B cell (primary cell): ENCODE measurements around the gene GGT6. TPM values are rescaled to one million over a fixed set of nuclear protein-coding genes. Genes with fewer than 3 reads are reported as not detected.

Experiments used
- ATAC-seq: fragments of 200-7000 bp; cut with Tn5 transposase; one replicate; pipeline ENCODE4 v1.10.0; 2021; ENCODE audit warnings: low read depth, mild to moderate bottlenecking, moderate number of reproducible peaks, moderate library complexity
- CTCF ChIA-PET: fragments of 350-600 bp; sonication (Branson Sonifier 250); formaldehyde crosslinking; loops from one replicate; lab custom pipeline; 2021; ENCODE audit warnings: antibody characterized with exemption, inconsistent platforms; lab: Charles Lee
- POLR2A ChIA-PET: fragments of 350-600 bp; sonication (Branson Sonifier 250); formaldehyde crosslinking; loops from one replicate; lab custom pipeline; 2021; ENCODE audit warnings: antibody characterized with exemption; lab: Charles Lee
- DNase-seq: peaks from one replicate; pipeline ENCODE4 v3.0.0; 2013
- H2AFZ ChIP-seq: 2 replicates; pipeline ENCODE4 v1.6.1; 2012; ENCODE audit warnings: mild to moderate bottlenecking, low read depth, low read length; ENCODE audit not compliant: insufficient read depth, poor library complexity, severe bottlenecking
- H3K27ac ChIP-seq, 2 donors: 1 replicate in 1 of 2; 2 replicates in 1 of 2; pipeline ENCODE4 v1.5.1; 2012 to 2013; ENCODE audit warnings: low read length in 2 of 2, mild to moderate bottlenecking in 2 of 2, moderate library complexity in 1 of 2
- H3K27me3 ChIP-seq, 4 experiments: fragments of 200-600 bp in 1 of 4; sonication (generic) in 1 of 4; replicated peaks in 1 of 4; 1 replicate in 2 of 4; 2 replicates in 2 of 4; pipeline versions ENCODE4 v1.6.1 to v1.7.0; 2013 to 2016; ENCODE audit warnings: low read length in 3 of 4, mild to moderate bottlenecking in 2 of 4, mixed read lengths in 1 of 4, moderate library complexity in 1 of 4; ENCODE audit not compliant: insufficient read depth in 4 of 4, control insufficient read depth in 3 of 4; ENCODE audit errors: control extremely low read depth in 1 of 4
- H3K36me3 ChIP-seq, 2 experiments: replicated peaks in 1 of 2; 1 replicate in 1 of 2; 2 replicates in 1 of 2; pipeline versions ENCODE4 v1.6.1 to v1.7.1; 2013; ENCODE audit warnings: low read length in 1 of 2; ENCODE audit not compliant: insufficient read depth in 2 of 2, control insufficient read depth in 1 of 2; ENCODE audit errors: control extremely low read depth in 1 of 2, extremely low read depth in 1 of 2
- H3K4me1 ChIP-seq, 2 donors: fragments of 200-600 bp in 1 of 2; sonication (generic) in 1 of 2; 1 replicate in 1 of 2; 2 replicates in 1 of 2; pipeline versions ENCODE4 v1.5.1 to v1.6.1; 2013 to 2017; ENCODE audit warnings: low read length in 2 of 2; ENCODE audit not compliant: control insufficient read depth in 2 of 2, insufficient read depth in 2 of 2
- H3K4me2 ChIP-seq: replicated peaks from 2 replicates; pipeline ENCODE3; 2012; ENCODE audit warnings: mild to moderate bottlenecking, low read depth, low read length; ENCODE audit not compliant: poor library complexity, severe bottlenecking
- H3K4me3 ChIP-seq, 5 experiments: fragments of 200-600 bp in 1 of 5; sonication (generic) in 1 of 5; 1 replicate in 3 of 5; 2 replicates in 2 of 5; pipeline versions ENCODE4 v1.5.1 to v1.7.0; 2011 to 2016; ENCODE audit warnings: low read length in 4 of 5, mild to moderate bottlenecking in 4 of 5, low read depth in 2 of 5, control low read depth in 1 of 5, moderate library complexity in 1 of 5; ENCODE audit not compliant: insufficient read depth in 1 of 5; ENCODE audit errors: control extremely low read depth in 1 of 5, extremely low read depth in 1 of 5
- H3K79me2 ChIP-seq: fragments of 200-600 bp; sonication (generic); one replicate; pipeline ENCODE4 v1.6.0; 2016; ENCODE audit warnings: low read length; ENCODE audit not compliant: control insufficient read depth, insufficient read depth
- H3K9ac ChIP-seq: fragments of 200-600 bp; sonication (generic); 2 replicates; pipeline ENCODE4 v1.6.1; 2017; ENCODE audit warnings: mild to moderate bottlenecking, low read length, moderate library complexity
- H3K9me3 ChIP-seq, 3 donors: one replicate each; pipeline versions ENCODE4 v1.6.1 to v1.7.1; 2013; ENCODE audit warnings: low read length in 2 of 3; ENCODE audit not compliant: control insufficient read depth in 2 of 3, insufficient read depth in 1 of 3; ENCODE audit errors: control extremely low read depth in 1 of 3
- H4K20me1 ChIP-seq: 2 replicates; pipeline ENCODE4 v1.6.0; 2012; ENCODE audit warnings: mild to moderate bottlenecking, low read length; ENCODE audit not compliant: insufficient read depth, control insufficient read depth, poor library complexity, severe bottlenecking
- H3K27ac Mint-ChIP-seq: one replicate; pipeline ENCODE4 v1.8.0; 2021; ENCODE audit warnings: mixed read lengths
- H3K27me3 Mint-ChIP-seq: one replicate; pipeline ENCODE4 v1.8.0; 2021; ENCODE audit warnings: mixed read lengths
- H3K4me1 Mint-ChIP-seq: one replicate; pipeline ENCODE4 v1.8.0; 2021; ENCODE audit warnings: mixed read lengths
- H3K4me3 Mint-ChIP-seq: one replicate; pipeline ENCODE4 v1.8.0; 2021; ENCODE audit warnings: mixed read lengths
- H3K9me3 Mint-ChIP-seq: one replicate; pipeline ENCODE4 v1.8.0; 2022; ENCODE audit warnings: mixed read lengths; ENCODE audit not compliant: insufficient read depth
- EZH2 ChIP-seq: IDR thresholded peaks from 2 replicates; pipeline ENCODE4 v1.6.1; 2012; ENCODE audit warnings: borderline replicate concordance, low read depth, mild to moderate bottlenecking, moderate library complexity, low read length; ENCODE audit not compliant: insufficient read depth, poor library complexity, severe bottlenecking
- WGBS: methylation state at CpG from one replicate; pipeline ENCODE4 v1.1.5; 2013; ENCODE audit warnings: missing lambda C conversion rate; ENCODE audit not compliant: insufficient coverage; 5-methylcytosine and 5-hydroxymethylcytosine counted together
- intact Hi-C: fragments of 100-400 bp; cut with micrococcal nuclease; formaldehyde crosslinking; loops from one replicate; pipeline ENCODE4 v1.10.0; 2022
- polyA plus RNA-seq: library from polyadenylated mRNA; depleted of rRNA; stranded (reverse); fragments of >200 nt; gene quantifications from 2 replicates; pipeline ENCODE4 v1.2.3, GENCODE V29; 2012
- total RNA-seq, 2 donors: library from RNA; stranded (reverse); fragments of 120-200 nt in 1 of 2; gene quantifications; 1 replicate in 1 of 2; 2 replicates in 1 of 2; pipeline versions ENCODE4 v1.2.3 to v1.2.4, GENCODE V29; 2013 to 2022
- TF ChIP-seq, protein P1 (sequence below): fragments of 200-600 bp; IDR thresholded peaks from one replicate; pipeline ENCODE4 v1.8.0; 2022; ENCODE audit warnings: antibody characterized with exemption, mild to moderate bottlenecking

Gene GGT6
- total and polyA plus RNA-seq, 2 donors (not counting 1 experiment from before 2014, with no cell fraction given): not detected

DNA sequence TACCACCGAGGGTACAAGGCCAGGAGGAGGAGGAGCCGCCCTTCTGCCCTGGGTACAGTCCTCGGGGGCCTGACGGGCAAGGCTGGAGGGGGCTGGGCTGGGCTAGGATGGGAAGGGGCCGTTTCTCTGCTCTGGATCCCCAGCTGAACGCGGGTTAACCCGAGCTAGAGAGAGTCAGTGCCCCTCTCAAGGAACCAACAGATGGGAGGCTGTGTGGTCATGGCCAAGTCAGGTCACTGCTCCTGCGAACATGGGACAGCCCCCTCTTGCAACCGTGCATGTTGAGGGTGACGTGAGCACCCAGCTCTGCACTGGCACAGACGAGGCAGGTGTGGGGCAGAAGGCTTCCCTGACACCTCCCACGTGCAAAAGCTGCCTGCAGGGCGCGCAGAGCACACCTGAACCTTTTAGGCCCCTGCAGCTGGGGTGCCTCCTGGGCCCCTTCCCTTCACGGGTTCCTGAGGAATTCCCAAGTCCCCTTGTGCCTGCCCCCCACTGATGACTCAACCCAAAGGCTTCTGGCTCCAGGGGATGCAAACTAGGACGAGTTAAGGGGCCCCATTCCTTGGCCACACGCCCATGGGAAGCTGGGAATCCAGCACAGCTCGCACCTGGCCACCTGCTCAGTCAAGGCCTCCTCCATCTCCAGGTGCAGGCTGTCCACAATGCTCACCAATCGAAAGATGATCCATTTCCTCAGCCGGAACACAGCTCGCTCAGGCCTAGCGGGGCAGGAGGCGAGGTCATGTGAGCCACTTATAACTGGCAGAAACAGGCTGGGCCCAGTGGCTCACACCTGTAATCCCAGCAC lies 11.5 kb downstream of the GGT6 start:
- H3K9me3 Mint-ChIP-seq: no peaks in the 10 kb centered on the region
- Histone ChIP-seq H3K9ac (no peak overlapping the region), H4K20me1 (peaks cover 4% of the 10 kb centered on the region), H3K79me2 (peaks cover 9% of the 10 kb centered on the region), H3K4me2 (no peak overlapping the region), H3K9me3 (no peaks in the 10 kb centered on the region), H3K4me3 (no peak overlapping the region), H3K27me3 (no peaks in the 10 kb centered on the region), H2AFZ (no peak overlapping the region), H3K27ac (no peak overlapping the region), H3K4me1 (peaks cover 3 to 4% of the 10 kb centered on the region in 2 donors), H3K36me3 (peaks cover 0 to 78% of the 10 kb centered on the region in 2 experiments)
- CTCF ChIA-PET: interaction anchor here (0.6 kb wide), 1 partner anchor 118 kb away, joined by 3 read pairs; no protein-coding TSS in a partner anchor
- POLR2A ChIA-PET: no interaction called here
- H3K4me1 Mint-ChIP-seq: peaks cover 5% of the 10 kb centered on the region
- WGBS: 93% methylated on average over 24 of the region's 24 CpGs
- DNase-seq (no peak), ATAC-seq (no peak)
- intact Hi-C loops: no loop called here
- H3K27ac Mint-ChIP-seq: no peak overlapping the region
- H3K4me3 Mint-ChIP-seq: no peak overlapping the region
- no peaks in the 10 kb centered on the region for H3K27me3 Mint-ChIP-seq
- no peak for TF ChIP-seq EZH2
- TF ChIP-seq, protein P1, sequence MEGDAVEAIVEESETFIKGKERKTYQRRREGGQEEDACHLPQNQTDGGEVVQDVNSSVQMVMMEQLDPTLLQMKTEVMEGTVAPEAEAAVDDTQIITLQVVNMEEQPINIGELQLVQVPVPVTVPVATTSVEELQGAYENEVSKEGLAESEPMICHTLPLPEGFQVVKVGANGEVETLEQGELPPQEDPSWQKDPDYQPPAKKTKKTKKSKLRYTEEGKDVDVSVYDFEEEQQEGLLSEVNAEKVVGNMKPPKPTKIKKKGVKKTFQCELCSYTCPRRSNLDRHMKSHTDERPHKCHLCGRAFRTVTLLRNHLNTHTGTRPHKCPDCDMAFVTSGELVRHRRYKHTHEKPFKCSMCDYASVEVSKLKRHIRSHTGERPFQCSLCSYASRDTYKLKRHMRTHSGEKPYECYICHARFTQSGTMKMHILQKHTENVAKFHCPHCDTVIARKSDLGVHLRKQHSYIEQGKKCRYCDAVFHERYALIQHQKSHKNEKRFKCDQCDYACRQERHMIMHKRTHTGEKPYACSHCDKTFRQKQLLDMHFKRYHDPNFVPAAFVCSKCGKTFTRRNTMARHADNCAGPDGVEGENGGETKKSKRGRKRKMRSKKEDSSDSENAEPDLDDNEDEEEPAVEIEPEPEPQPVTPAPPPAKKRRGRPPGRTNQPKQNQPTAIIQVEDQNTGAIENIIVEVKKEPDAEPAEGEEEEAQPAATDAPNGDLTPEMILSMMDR: no peak

- WGBS: 99% methylated on average over 18 of the region's 18 CpGs
- no peak overlapping the region for H3K27ac ChIP-seq
- CTCF ChIA-PET: no interaction called here
Observed at GRCh38 chr17:4548061-4548461, 12.3 kb downstream of the GGT6 start.

More at GRCh38 chr17:4548061-4548461, 12.3 kb downstream of the GGT6 start:
- Histone ChIP-seq H3K9me3 (no peaks in the 10 kb centered on the region), H3K9ac (no peak overlapping the region), H3K4me1 (no peaks in the 10 kb centered on the region), H3K79me2 (peaks cover 2% of the 10 kb centered on the region), H3K4me2 (no peak overlapping the region), H4K20me1 (no peaks in the 10 kb centered on the region), H3K27me3 (no peaks in the 10 kb centered on the region), H2AFZ (no peak overlapping the region), H3K4me3 (no peak overlapping the region), H3K36me3 (peaks cover 0 to 85% of the 10 kb centered on the region in 2 experiments)
- DNase-seq (no peak), ATAC-seq (no peak)
- Mint-ChIP-seq H3K27ac (no peak overlapping the region), H3K4me1 (no peaks in the 10 kb centered on the region), H3K9me3 (no peaks in the 10 kb centered on the region), H3K4me3 (no peak overlapping the region), H3K27me3 (no peaks in the 10 kb centered on the region)
- POLR2A ChIA-PET: no interaction called here
- intact Hi-C loops: no loop called here
- TF ChIP-seq EZH2: no peak
- TF ChIP-seq, protein P1: no peak
